GM18507 (cell line): ENCODE results near the gene JAK1.

Experiments used
- DNase-seq: peaks from one replicate; pipeline ENCODE4 v3.0.0; 2011; ENCODE audit warnings: low read depth; ENCODE audit not compliant: insufficient read length; ENCODE audit errors: extremely low spot score
- FAIRE-seq: peaks from 2 replicates; lab custom pipeline; 2011; peaks lifted over from hg19 to GRCh38; lab: Jason Lieb, UNC

The JAK1 gene

GRCh38 chr1:64878090-64878489 lies 88.3 kb downstream of the JAK1 start:
- DNase-seq (no peak), FAIRE-seq (no peak)

DNA sequence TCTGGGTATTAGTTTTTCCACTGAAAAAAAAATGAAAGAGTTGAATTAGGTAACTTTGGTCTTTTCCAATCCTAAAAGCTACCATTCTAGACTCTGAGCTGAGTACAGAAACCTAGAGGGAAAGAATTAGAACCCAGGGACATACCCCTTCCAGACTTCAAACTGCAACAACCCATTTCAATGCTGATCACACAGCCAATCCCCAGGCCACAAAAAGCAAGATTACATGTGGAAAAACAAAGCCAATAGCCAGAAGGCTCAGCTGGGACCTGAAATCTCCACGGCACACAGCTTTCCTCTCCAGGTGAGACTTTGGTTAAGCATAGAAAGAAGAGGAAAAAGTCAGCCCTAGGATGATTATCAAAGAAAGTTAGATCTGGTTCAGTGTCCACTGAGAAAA lies 88.8 kb downstream of the JAK1 start:
- FAIRE-seq: no peak
- no peak for DNase-seq

DNA sequence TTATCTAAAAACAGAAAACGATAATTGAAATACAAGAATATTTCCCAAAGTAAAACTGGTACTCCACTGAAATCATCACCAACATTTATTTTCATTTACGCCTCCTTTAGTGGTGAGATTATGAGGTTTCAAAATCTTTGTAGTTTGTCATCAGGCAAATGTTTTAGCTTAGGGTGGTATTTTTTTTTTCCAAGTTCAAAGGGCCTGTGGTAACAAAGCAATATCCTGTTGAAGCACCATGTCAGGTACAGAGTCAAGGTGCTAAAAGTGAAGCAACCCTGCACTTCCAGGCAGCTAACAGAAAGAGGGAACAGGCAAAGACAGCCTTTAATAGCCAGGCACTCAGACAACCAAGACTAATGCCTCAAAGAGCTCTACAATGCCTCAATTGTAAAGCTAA lies 89.2 kb downstream of the JAK1 start:
- DNase-seq (no peak), FAIRE-seq (no peak)

DNA sequence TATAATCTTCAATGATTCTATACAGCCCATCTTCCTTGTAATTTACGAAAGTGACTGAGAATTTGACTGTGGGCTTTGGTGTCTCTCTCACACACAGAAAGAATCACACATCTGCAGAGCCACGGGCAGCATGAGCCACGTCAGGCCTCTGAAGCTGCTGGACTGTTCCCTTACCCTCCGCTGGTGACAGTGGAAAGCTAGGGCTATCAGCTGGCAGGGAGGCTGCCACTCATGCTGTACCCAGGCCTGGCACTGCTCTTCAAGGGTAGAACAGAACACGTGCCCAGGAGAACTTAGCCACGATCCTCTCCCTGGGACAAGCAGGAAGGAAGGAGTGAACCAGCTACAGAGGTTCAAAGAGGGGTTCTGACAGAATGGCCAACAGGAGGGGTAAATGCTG lies 90.7 kb downstream of the JAK1 start:
- FAIRE-seq: no peak
- DNase-seq: no peak

DNA sequence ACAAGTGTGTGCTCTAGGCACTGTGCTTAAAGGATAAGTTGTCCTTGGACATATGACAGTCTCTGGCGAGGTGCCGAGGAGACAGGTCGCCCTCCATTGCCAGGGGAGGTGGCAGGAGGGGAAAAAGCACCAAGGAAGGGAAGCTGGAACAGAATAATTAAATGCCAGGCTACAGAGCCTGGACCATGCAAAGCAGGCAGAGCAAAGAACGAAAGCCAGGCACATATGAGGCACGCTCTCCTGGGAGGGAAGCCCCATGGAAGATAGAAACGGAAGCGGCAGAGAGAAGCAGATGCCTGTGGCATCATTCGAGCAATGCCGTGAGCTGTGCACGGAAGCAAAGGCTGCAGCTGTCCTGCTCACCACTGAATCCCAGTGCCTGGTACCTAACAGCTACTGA lies 91.2 kb downstream of the JAK1 start:
- FAIRE-seq: no peak
- no peak for DNase-seq

GRCh38 chr1:64874666-64875065 lies 91.7 kb downstream of the JAK1 start:
- FAIRE-seq: no peak

DNA sequence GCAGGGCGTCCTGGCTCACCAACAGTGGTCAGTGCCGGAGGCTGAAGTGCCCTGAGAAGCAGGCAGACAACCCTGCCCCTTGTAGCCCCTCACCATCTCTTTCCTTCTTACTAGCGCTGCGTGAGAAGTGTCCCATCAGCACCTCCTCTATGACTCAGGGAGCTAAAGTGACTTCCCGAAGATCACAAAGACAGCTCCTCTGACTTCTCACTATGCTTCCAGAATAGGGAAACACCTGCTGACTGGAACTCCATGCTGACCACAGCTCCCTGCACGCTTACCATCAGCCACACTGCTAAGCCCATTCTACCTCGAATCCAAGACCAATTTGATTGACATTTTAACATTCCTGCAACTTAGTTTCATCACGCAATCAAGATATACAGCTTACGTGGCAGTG lies 92.8 kb downstream of the JAK1 start:
- DNase-seq (no peak), FAIRE-seq (no peak)

More at GRCh38 chr1:64874666-64875065, 91.7 kb downstream of the JAK1 start:
- DNase-seq: no peak

DNA sequence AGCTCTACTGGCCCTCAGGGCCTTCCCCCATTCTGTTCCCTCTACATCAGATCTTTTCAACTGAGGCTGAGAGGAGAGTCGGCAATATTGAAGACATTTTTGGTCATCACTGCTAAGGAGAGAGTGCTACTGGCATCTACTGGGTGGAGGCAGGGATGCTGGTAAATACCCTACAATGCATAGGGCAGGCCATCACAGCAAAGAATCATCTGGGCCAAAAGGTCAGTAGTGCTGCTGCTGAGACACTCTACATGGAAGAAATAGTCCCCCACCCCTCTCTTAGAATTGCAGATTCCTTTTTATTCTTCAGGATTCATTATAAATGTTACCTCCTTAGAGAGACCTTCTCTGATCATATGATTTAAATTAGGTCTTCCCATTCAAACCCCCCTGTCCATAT lies 94.3 kb downstream of the JAK1 start:
- DNase-seq (no peak), FAIRE-seq (no peak)

DNA sequence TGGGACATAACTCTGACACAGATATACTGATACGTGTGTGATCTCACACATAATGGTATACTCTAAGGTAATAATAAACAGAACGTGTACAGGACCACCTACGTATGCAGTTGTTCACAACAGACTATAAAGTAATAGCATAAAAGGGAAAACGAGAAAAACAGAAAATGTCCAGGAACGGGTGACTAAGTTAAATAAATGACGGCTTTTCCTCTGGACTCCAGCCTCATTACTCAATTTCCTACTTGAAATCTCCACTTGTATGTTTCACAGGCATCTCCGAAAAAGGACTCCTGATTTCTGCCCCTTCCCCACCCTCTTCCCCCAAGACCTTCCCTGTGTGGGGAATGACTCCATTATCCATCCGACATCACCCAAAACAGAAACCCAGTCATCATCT lies 95.1 kb downstream of the JAK1 start:
- no peak for FAIRE-seq
- DNase-seq: no peak

GRCh38 chr1:64867266-64867665 lies 99.1 kb downstream of the JAK1 start:
- FAIRE-seq (no peak), DNase-seq (no peak)

DNA sequence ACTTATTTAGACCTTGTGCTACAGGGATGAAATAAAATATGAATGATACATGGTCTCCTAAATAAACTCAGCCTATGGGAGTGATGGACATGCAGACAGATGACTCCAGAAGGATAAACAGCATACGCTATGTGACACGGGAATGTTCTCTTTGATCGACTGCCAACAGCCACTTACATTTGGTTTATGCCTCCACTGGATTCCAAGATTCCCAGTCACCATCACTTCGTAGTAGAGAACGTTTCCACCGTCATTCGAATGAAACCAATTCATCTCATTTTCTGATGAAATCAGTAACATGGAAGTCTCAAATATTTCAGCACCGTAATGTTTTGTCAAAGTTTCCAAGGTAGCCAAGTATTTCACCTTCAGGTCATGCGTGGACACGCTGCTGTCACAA lies 99.7 kb downstream of the JAK1 start:
- FAIRE-seq (no peak), DNase-seq (no peak)

- DNase-seq (no peak), FAIRE-seq (no peak)
Measured at GRCh38 chr1:64865105-64865757, 101.1 kb downstream of the JAK1 start.

DNA sequence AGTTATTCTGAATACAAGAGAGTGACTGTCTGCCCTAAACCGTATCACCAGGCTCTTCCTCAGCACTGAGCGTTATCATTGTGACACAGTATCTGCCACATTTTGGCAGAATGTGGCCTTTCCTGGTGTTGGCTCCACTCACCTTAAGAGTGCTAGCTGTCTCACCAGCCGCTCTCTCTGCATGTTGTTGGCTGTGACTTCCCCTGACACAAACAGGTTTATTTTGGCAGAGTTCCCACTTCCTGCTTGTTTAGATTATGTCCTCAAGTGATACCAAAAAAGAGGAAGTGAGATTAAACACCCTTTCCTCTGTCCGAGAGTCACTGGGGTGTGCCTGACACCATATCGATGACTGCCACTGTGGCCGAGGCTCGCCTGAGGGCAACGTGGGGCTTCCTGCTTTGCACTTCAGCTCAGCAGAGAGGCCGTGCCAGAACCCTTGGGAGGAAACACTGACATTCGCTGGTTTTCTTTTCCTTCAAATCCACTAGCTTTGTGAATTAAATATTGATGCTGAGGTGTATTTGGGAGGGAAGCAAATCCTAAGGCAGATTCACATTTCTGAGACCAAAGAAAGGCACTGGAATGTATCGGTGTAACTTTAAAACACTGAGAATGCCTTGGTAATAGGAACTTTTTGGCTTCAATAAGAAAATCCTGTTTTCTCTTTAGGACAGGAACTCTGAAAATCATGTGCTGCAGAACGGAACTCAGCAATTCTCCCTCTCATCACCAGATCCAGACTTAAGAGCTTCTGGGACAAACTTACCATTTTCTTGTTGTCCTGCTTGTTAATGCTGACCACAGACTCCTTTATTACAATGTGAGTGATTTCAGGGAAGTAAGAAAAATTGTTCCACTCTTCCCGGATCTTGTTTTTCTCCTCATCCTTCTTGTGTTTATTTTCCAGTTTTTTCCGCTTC lies 102.1 kb downstream of the JAK1 start:
- FAIRE-seq: peak; percentile 98
- peak; percentile 73 for DNase-seq

DNA sequence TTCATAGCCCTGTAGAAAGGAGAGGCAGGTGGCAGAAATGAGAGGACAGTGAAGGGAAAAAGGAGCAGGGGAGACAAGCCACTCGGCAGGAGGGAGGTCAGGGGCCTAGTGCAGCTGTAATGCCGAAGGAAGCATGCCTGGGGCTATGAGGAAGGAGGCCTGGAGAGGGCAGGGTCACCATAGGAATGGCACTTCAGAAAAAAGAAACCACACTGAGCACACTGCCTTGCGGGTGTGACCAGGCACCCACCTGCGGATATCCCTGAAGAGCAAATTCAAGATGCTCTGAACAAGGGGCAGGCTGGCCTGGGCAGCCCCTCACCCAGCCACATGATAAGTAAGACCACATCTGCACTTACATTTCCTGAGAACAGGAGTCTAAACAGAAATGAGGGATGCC lies 104.7 kb downstream of the JAK1 start:
- FAIRE-seq: no peak
- DNase-seq: no peak

- FAIRE-seq (no peak), DNase-seq (no peak)
Measured at GRCh38 chr1:64857347-64857746, 109.0 kb downstream of the JAK1 start.

- FAIRE-seq: no peak
- DNase-seq: no peak
Measured at GRCh38 chr1:64856553-64856952, 109.8 kb downstream of the JAK1 start.

DNA sequence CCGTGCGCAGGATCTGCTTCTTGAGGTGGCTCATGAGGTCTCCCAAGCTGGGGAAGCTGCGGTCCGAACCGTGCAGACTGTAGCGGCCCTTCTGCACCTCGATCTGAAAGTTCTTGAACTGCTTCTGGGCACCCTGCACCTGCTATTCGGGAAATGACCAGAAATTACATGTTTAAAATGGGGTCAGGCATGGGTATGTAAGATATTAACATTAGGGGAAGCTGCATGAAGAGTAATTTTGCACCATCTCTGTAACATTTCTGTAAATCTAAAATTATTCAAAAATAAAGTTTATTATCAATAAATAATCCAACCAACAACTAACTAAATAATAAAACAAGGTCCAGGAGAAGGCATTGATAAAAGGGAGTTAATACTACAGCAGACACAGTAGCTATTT lies 110.8 kb downstream of the JAK1 start:
- FAIRE-seq (no peak), DNase-seq (no peak)

- no peak for FAIRE-seq
- no peak for DNase-seq
Measured at GRCh38 chr1:64854674-64855073, 111.7 kb downstream of the JAK1 start.

GRCh38 chr1:64851664-64852063 lies 114.7 kb downstream of the JAK1 start:
- DNase-seq: no peak
- no peak for FAIRE-seq

DNA sequence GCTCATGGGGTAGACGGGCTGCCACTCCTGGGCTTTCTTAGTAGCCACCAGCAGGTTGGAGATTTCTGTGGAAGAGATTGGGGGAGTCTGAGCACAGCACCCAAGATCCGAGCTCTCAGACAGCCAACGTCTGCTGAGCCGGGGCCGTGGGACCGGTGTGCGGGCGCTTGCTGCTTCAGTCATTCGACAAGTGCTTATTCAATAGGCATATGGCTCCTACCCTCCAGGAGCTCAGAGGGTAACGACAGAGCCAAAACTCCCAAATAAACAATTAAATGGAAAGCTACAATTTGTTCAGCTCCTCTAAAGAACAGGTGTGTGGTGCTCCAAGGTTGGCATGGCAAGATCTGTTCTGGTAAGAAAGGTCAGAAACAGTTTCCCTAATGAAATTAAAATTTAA lies 115.5 kb downstream of the JAK1 start:
- DNase-seq (no peak), FAIRE-seq (no peak)

DNA sequence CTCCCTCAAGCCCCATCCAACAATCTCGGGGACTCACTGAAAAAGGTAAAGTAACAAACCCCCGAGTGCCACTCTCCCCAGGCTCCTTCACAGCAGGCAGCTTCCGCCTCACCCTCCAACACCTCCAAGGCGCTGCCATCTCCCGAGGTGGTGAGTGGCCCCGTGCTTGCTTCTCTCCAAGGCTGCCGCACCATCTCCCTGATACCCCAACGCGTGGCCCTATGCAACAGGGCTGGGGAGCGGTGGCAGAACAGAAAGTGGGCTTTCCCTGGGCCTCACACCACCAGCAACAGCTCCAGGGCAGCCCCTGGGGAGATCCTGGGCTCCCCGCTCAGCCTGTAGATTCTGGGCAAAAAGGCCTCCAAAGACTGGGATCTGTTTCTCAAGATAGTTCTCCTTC lies 116.4 kb downstream of the JAK1 start:
- FAIRE-seq (no peak), DNase-seq (no peak)
